DMS114 treated with DMSO at 0.1 percent for 48 hours (cell line): ENCODE data around the gene TOMM70.
"Not testable (repeated sequence)": the region's sequence is repeated elsewhere in the genome, so short reads cannot be mapped to it uniquely, and the experiment has no call there.

Experiments used
- DNase-seq: peaks from one replicate; lab custom pipeline; 2025; ENCODE audit not compliant: unreplicated experiment; lab: John Stamatoyannopoulos, UW

TOMM70 gene

DNA sequence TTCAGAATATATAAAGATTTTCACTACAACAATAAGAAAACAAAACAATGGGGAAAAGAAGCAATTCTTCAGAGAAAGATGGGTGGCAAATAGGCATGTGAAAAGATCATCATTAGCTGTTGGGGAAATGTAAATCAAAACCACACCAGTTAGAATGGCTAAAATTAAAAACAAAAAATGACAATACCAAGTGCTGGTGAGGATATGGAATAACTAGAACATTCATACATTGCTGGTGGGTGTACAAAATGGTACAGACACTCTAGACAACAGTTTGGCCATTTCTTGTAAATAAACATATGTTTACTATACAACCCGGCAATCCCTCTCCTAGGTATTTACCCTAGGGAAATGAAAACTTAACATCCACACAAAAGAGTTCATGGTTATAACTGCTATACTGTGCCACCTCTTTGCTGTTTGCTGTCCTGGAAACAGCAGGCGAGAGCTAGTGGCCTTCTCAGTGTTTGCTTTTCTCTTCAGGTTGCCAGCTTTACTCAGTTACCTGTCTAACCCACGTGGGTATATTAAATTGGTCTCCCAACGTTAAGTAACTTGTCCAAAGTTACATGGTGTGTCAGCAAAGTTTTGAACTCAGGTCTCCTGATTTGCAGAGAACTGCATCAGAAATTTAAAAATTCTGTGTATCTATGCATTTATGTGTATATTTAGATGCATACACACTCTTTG, 70.9 kb downstream of the TOMM70 start:
- no peak for DNase-seq

DNA sequence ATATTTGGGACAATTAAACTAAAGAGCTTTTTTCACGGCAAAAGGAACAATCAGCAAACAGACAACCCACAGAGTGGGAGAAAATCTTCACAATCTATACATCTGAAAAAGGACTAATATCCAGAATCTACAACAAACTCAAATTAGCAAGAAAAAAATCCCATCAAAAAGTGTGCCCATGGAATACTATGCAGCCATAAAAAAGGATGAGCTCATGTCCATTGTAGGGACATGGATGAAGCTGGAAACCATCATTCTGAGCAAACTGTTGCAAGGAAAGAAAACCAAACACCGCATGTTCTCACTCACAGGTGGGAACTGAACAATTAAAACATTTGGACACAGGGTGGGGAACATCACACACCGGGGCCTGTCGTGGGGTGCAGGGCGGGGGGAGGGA, 73.5 kb downstream of the TOMM70 start:
- DNase-seq: not testable (repeated sequence)

DNA sequence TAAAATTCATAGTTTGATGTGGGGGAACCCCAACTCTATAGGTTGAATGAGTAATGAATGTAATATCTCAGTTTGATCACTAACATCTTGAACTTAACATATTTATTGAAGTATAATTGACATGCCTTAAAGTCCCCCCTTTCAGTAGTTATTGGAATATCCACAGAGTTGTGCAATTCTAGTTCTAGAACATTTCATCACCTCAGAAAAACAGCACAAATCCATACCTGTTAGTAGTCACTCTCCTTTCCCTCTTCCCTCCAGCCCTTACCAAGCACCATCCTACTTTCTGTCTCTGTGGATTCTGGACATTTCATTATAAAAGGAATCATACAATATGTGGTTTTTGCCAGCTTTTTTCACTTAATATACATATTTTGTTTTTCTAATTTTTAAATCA, 75.1 kb downstream of the TOMM70 start:
- no peak for DNase-seq

DNA sequence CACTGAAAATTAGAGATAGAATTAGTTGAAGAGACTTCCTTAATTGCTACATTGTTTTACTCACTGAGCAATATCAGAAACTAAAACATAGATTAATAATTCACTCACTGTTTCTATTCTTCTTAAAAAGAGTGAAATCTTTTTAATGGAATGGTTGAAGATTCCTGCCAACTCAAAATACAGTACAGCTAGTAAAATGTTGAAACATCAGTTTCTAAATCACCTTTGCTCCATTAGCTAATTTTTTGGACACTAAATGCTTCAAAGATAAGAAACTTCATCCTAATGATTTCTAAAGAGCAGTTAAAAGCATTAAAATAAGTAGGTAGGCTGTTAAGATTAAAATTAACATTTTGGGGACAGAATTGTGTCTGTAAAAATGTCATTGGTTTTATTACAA, 76.8 kb downstream of the TOMM70 start:
- DNase-seq: no peak

DNA sequence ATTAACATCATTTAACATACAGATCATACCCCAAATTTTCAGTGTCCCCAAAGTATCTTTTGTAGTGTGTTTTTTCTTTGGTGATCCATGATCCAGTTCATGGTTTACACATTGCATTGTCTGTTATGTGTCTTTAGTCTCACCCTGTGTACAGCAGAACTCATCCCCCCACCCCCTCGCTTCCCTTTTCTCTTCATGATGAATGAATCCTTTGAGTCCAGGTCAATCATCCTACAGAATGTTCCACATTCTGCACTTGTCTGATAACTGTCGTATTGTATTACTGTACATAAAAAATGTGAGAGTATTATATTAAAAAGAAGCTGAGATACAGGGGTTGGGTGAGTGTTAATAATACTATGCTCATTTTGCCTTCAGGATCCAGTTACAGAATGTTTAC, 80.9 kb downstream of the TOMM70 start:
- DNase-seq: no peak

DNA sequence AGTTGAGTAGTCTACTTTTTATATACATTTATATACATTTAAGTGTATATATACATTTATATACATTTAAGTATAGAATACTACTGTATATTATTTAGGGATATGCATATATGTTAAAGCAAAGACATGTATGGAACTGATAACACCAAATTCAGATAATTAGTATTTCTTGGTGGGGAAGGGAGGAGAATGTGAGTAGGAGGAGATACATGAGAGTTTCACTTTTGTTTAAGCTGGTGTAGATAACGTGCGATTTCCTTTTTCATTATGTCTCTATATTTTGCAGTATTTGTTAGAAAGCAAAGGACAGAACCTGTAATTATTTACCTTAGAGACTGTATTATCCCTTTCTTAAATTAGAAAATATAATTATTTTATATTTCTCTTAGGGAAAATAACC, 83.0 kb downstream of the TOMM70 start:
- DNase-seq: no peak

DNA sequence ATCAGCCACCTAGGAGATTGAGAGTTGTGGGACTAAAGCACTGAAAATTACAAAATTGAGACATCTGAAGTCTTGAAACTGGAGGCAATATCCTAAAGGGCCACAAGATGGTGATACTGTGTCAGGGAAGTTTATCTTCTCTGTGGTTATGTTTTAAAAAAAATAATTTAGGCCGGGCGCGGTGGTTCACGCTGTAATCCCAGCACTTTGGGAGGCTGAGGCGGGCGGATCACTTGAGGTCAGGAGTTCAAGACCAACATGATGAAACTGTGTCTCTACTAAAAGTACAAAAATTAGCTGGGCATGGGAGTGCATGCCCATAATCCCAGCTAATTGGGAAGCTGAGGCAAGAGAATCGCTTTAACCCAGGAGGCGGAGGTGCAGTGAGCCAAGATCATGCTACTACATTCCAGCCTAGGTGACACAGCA, 84.2 kb downstream of the TOMM70 start:
- DNase-seq: peak; percentile 23
